Posterior vena cava (tissue), 2 donors: Measurements from ENCODE around the gene KLF13. TPM values are rescaled to one million over a fixed set of nuclear protein-coding genes. Genes with fewer than 3 reads are reported as not detected.
"Not testable (repeated sequence)": the region's sequence is repeated elsewhere in the genome, so short reads cannot be mapped to it uniquely, and the experiment has no call there.

Experiments used
- DNase-seq: peaks from one replicate; pipeline ENCODE4 v3.0.0-alpha.2; 2020; ENCODE audit warnings: low spot score
- intact Hi-C, 2 donors: fragments of 100-400 bp; cut with DNase I; formaldehyde crosslinking; loops; one replicate each; pipeline versions ENCODE4 v1.14.1 to v1.14.2; 2022 to 2023
- total RNA-seq, 2 donors: library from RNA; stranded (reverse); fragmentation: NEBNext Ultra II Directional; extraction: Animal tissue kit (Norgen Biotek cat#: 25700); gene quantifications; one replicate each; pipeline ENCODE4 v1.2.1, GENCODE V29; 2021
- donor health status: DM: yes; HTN: yes; CAD: no.
- donor health status: DM: yes; HTN: yes; CAD: no.

The KLF13 gene
- total RNA-seq, 2 donors from 2014 or later: 49.6 to 97.8 TPM

- DNase-seq: no peak
- intact Hi-C loops: no loop called here
Observed at GRCh38 chr15:31352339-31352751, 25.7 kb downstream of the KLF13 start.

- intact Hi-C loops: no loop called here
- no peak for DNase-seq
Observed at GRCh38 chr15:31352911-31353811, 26.5 kb downstream of the KLF13 start.

GRCh38 chr15:31353931-31354330, 27.3 kb downstream of the KLF13 start:
- intact Hi-C loops: no loop called here
- DNase-seq: no peak

- intact Hi-C loops, DNase-seq: not testable (repeated sequence)
Observed at GRCh38 chr15:31356097-31356496, 29.5 kb downstream of the KLF13 start.

GRCh38 chr15:31357148-31357547, 30.5 kb downstream of the KLF13 start:
- intact Hi-C loops: no loop called here
- DNase-seq: no peak

- intact Hi-C loops: no loop called here
- DNase-seq: no peak
Observed at GRCh38 chr15:31358163-31358562, 31.5 kb downstream of the KLF13 start.

- no peak for DNase-seq
- intact Hi-C loops: no loop called here
Observed at GRCh38 chr15:31358957-31359701, 32.5 kb downstream of the KLF13 start.

GRCh38 chr15:31359702-31360111, 33.1 kb downstream of the KLF13 start:
- no peak for DNase-seq
- intact Hi-C loops: loop anchor here in 1 of 2 donors (10.0 kb wide), 1 partner anchor 125 kb away; no protein-coding TSS in a partner anchor

- intact Hi-C loops: loop anchor here in 1 of 2 donors (10.0 kb wide), 1 partner anchor 125 kb away; no protein-coding TSS in a partner anchor
Observed at GRCh38 chr15:31360158-31360561, 33.5 kb downstream of the KLF13 start.

GRCh38 chr15:31360843-31361763, 34.5 kb downstream of the KLF13 start:
- DNase-seq: no peak
- intact Hi-C loops: loop anchor here in 1 of 2 donors (10.0 kb wide), 1 partner anchor 124 kb away; no protein-coding TSS in a partner anchor

More at GRCh38 chr15:31360158-31360561, 33.5 kb downstream of the KLF13 start:
- no peak for DNase-seq

- peak; percentile 20 for DNase-seq
- intact Hi-C loops: loop anchor here in 1 of 2 donors (10.0 kb wide), 1 partner anchor 123 kb away; no protein-coding TSS in a partner anchor
Observed at GRCh38 chr15:31361764-31362515, 35.3 kb downstream of the KLF13 start.

- no peak for DNase-seq
- intact Hi-C loops: loop anchor here in 1 of 2 donors (10.0 kb wide), 1 partner anchor 122 kb away; no protein-coding TSS in a partner anchor
Observed at GRCh38 chr15:31362886-31363285, 36.3 kb downstream of the KLF13 start.

GRCh38 chr15:31364301-31365031, 37.8 kb downstream of the KLF13 start:
- intact Hi-C loops: loop anchor here in 1 of 2 donors (2.0 to 10.0 kb wide), 2 partner anchors 36 to 120 kb away; no protein-coding TSS in a partner anchor
- peak; percentile 64 for DNase-seq

- peak; percentile 60 for DNase-seq
- intact Hi-C loops: loop anchor here in 1 of 2 donors (2.0 to 10.0 kb wide), 2 partner anchors 36 to 120 kb away; no protein-coding TSS in a partner anchor
Observed at GRCh38 chr15:31365032-31365654, 38.5 kb downstream of the KLF13 start.

- DNase-seq: peak; percentile 98
- intact Hi-C loops: loop anchor here in 1 of 2 donors (2.0 to 10.0 kb wide), 2 partner anchors 37 to 119 kb away; no protein-coding TSS in a partner anchor
Observed at GRCh38 chr15:31365655-31366127, 39.1 kb downstream of the KLF13 start.

- peak; percentile 85 for DNase-seq
- intact Hi-C loops: loop anchor here in 1 of 2 donors (10.0 kb wide), 1 partner anchor 119 kb away; no protein-coding TSS in a partner anchor
Observed at GRCh38 chr15:31366169-31366734, 39.6 kb downstream of the KLF13 start.
